K562 (cell line): ENCODE measurements around the gene SORCS2. TPM values are rescaled to one million over a fixed set of nuclear protein-coding genes. Genes with fewer than 3 reads are reported as not detected.

Experiments used
- BDP1 ChIP-seq: IDR thresholded peaks from 3 replicates; pipeline ENCODE4 v1.6.1; 2011; ENCODE audit not compliant: insufficient read length, insufficient read depth
- BMI1 ChIP-seq: fragments of 150-350 bp; IDR thresholded peaks from 2 replicates; pipeline ENCODE4 v1.6.1; 2014; ENCODE audit warnings: low read length
- COPS2 ChIP-seq: fragments of 450-650 bp; conservative IDR thresholded peaks from 2 replicates; pipeline ENCODE4 v1.6.1; 2016; ENCODE audit warnings: mild to moderate bottlenecking, moderate library complexity
- MIER1 ChIP-seq: fragments of 450-650 bp; IDR thresholded peaks from 2 replicates; pipeline ENCODE4 v1.6.1; 2016; ENCODE audit warnings: antibody characterized with exemption, mild to moderate bottlenecking, low read depth
- POLR2AphosphoS5 ChIP-seq: IDR thresholded peaks from 2 replicates; pipeline ENCODE4 v1.6.1; 2011; ENCODE audit warnings: mild to moderate bottlenecking, low read depth, low read length, moderate library complexity; ENCODE audit not compliant: control insufficient read depth, insufficient read depth
- REST ChIP-seq, 2 experiments: fragments of 450-650 bp; formaldehyde crosslinking in 1 of 2; IDR thresholded peaks; 2 replicates each; pipeline versions ENCODE4 v1.4.0 to v1.6.1; 2014 to 2020; ENCODE audit warnings: mild to moderate bottlenecking in 2 of 2, borderline replicate concordance in 1 of 2, low read depth in 1 of 2
- SIN3B ChIP-seq: fragments of 450-650 bp; IDR thresholded peaks from 2 replicates; pipeline ENCODE4 v1.6.1; 2017; ENCODE audit warnings: low read depth, mild to moderate bottlenecking, moderate library complexity
- SRSF9 ChIP-seq: fragments of 200-400 bp; formaldehyde crosslinking; IDR thresholded peaks from 2 replicates; pipeline ENCODE4 v1.6.1; 2017; ENCODE audit warnings: low read depth, low read length, borderline replicate concordance
- polyA plus RNA-seq, 8 experiments: library from polyadenylated mRNA; depleted of rRNA in 4 of 8; stranded (reverse) in 5 of 8; unstranded in 3 of 8; fragments of >200 nt; fragmentation: Nextera tagmentation in 2 of 8; fragmentation: Illumina TruSeq in 1 of 8; extraction: Ambion mirVana in 2 of 8; extraction: Trizol in 1 of 8; gene quantifications; 2 replicates each; pipeline versions ENCODE4 v1.2.1 to v1.2.3, GENCODE V29; 2011 to 2014; ENCODE audit warnings: inconsistent platforms in 1 of 8, missing spikeins in 1 of 8
- total RNA-seq, 7 experiments: library from RNA; depleted of rRNA in 6 of 7; stranded (reverse); fragments of >200 nt in 6 of 7; fragmentation: Illumina TruSeq in 2 of 7; extraction: Trizol in 2 of 7; gene quantifications; 2 replicates each; pipeline versions ENCODE4 v1.2.1 to v1.2.3, GENCODE V29; 2011 to 2021; ENCODE audit warnings: low replicate concordance in 1 of 7
- TF ChIP-seq, protein P1 (sequence below): sonication (generic); formaldehyde crosslinking; IDR thresholded peaks from 2 replicates; pipeline ENCODE4 v1.8.0; 2022; ENCODE audit warnings: missing genetic modification reagents, mild to moderate bottlenecking, borderline replicate concordance

The SORCS2 gene
- total and polyA plus RNA-seq, 9 of the 15 experiments (the other 6 are each of a cell fraction or from before 2014, with no cell fraction given), result not detected

GRCh38 chr4:7381890-7382633, 189.7 kb downstream of the SORCS2 start (continued):
- TF ChIP-seq COPS2 (no peak), POLR2AphosphoS5 (no peak), BMI1 (no peak), MIER1 (no peak), BDP1 (no peak), SIN3B (no peak), REST (IDR thresholded peaks at IDR 0.05; ENCODE audit: borderline replicate concordance) (no peak), REST (CRISPR knock-in tag; IDR thresholded peaks at IDR 0.05; ENCODE audit: low read depth) (no peak), SRSF9 (no peak)
- TF ChIP-seq, protein P1, sequence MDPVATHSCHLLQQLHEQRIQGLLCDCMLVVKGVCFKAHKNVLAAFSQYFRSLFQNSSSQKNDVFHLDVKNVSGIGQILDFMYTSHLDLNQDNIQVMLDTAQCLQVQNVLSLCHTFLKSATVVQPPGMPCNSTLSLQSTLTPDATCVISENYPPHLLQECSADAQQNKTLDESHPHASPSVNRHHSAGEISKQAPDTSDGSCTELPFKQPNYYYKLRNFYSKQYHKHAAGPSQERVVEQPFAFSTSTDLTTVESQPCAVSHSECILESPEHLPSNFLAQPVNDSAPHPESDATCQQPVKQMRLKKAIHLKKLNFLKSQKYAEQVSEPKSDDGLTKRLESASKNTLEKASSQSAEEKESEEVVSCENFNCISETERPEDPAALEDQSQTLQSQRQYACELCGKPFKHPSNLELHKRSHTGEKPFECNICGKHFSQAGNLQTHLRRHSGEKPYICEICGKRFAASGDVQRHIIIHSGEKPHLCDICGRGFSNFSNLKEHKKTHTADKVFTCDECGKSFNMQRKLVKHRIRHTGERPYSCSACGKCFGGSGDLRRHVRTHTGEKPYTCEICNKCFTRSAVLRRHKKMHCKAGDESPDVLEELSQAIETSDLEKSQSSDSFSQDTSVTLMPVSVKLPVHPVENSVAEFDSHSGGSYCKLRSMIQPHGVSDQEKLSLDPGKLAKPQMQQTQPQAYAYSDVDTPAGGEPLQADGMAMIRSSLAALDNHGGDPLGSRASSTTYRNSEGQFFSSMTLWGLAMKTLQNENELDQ (CRISPR knock-in tag), result no peak
